Body of pancreas (tissue), 4 donors: Measurements from ENCODE around the gene LAMP1.
"Not testable (repeated sequence)": the region's sequence is repeated elsewhere in the genome, so short reads cannot be mapped to it uniquely, and the experiment has no call there.

Experiments
- POLR2A ChIP-seq, 3 donors: fragments of 450-650 bp; IDR thresholded peaks; one replicate each; pipeline ENCODE4 v1.6.1; 2016; ENCODE audit warnings: antibody characterized with exemption in 3 of 3, mild to moderate bottlenecking in 2 of 3
- TF ChIP-seq, protein P1 (sequence below), 7 experiments: fragments of 450-650 bp in 4 of 7; fragments of 200-600 bp in 3 of 7; sonication (generic) in 3 of 7; IDR thresholded peaks; one replicate each; pipeline ENCODE4 v1.5.1; 2016 to 2019; ENCODE audit warnings: antibody characterized with exemption in 7 of 7

DNA sequence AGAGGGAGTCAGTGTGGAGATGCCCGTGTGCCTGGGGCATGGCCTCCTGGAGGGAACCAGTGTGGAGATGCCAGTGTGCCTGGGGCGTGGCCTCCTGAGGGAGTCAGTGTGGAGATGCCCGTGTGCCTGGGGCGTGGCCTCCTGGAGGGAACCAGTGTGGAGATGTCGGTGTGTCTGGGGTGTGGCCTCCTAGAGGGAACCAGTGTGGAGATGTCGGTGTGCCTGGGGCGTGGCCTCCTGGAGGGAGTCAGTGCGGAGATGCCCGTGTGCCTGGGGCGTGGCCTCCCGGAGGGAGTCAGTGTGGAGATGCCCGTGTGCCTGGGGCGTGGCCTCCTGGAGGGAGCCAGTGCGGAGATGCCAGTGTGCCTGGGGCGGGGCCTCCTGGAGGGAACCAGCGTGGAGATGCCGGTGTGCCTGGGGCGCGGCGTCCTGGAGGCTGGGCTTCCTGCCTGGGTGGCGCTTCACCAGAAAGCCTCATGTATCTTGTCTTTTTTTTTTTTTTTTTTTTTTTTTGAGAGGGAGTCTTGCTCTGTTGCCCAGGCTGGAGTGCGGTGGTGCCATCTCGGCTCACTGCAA lies 17.9 kb downstream of the LAMP1 start:
- TF ChIP-seq, protein P1, sequence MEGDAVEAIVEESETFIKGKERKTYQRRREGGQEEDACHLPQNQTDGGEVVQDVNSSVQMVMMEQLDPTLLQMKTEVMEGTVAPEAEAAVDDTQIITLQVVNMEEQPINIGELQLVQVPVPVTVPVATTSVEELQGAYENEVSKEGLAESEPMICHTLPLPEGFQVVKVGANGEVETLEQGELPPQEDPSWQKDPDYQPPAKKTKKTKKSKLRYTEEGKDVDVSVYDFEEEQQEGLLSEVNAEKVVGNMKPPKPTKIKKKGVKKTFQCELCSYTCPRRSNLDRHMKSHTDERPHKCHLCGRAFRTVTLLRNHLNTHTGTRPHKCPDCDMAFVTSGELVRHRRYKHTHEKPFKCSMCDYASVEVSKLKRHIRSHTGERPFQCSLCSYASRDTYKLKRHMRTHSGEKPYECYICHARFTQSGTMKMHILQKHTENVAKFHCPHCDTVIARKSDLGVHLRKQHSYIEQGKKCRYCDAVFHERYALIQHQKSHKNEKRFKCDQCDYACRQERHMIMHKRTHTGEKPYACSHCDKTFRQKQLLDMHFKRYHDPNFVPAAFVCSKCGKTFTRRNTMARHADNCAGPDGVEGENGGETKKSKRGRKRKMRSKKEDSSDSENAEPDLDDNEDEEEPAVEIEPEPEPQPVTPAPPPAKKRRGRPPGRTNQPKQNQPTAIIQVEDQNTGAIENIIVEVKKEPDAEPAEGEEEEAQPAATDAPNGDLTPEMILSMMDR (IDR thresholded peaks at IDR 0.05), result not testable (repeated sequence)
- not testable (repeated sequence) for TF ChIP-seq POLR2A (IDR thresholded peaks at IDR 0.05)
